DMS53 treated with DMSO at 0.1 percent for 48 hours (cell line): ENCODE data around the gene ALKAL2.

Experiments used
- DNase-seq: peaks from one replicate; lab custom pipeline; 2025; ENCODE audit not compliant: unreplicated experiment; lab: John Stamatoyannopoulos, UW

Gene ALKAL2

GRCh38 chr2:271917-272316 lies 16.0 kb downstream of the ALKAL2 start:
- no peak for DNase-seq

- no peak for DNase-seq
These were observed 17.0 kb downstream of the ALKAL2 start for GRCh38 chr2:270861-271260.

GRCh38 chr2:269356-270030 lies 18.4 kb downstream of the ALKAL2 start:
- DNase-seq, result no peak

- DNase-seq, result no peak
These were observed 19.6 kb downstream of the ALKAL2 start for GRCh38 chr2:268323-268722.

GRCh38 chr2:264493-265468 lies 23.1 kb downstream of the ALKAL2 start, which contains the start of gene ACP1:
Gene ACP1 (plus strand): TSS chr2:264947. CDS start chr2:264965, 18 bp downstream.
- DNase-seq, result peak; percentile 86

- DNase-seq, result peak; percentile 64
These were observed 24.0 kb downstream of the ALKAL2 start, which contains the start of gene SH3YL1 for GRCh38 chr2:263774-264492. Gene SH3YL1 (minus strand): TSS chr2:264032. CDS start chr2:263984, 48 bp downstream.

GRCh38 chr2:263022-263738 lies 24.7 kb downstream of the ALKAL2 start:
- DNase-seq, result no peak

- no peak for DNase-seq
These were observed 25.8 kb downstream of the ALKAL2 start for GRCh38 chr2:262117-262516.

GRCh38 chr2:260507-261161 lies 27.3 kb downstream of the ALKAL2 start:
- no peak for DNase-seq

- no peak for DNase-seq
These were observed 28.0 kb downstream of the ALKAL2 start for GRCh38 chr2:259789-260331.

GRCh38 chr2:258933-259332 lies 29.0 kb downstream of the ALKAL2 start:
- no peak for DNase-seq

GRCh38 chr2:257842-258241 lies 30.0 kb downstream of the ALKAL2 start:
- DNase-seq, result no peak

GRCh38 chr2:257429-257828 lies 30.5 kb downstream of the ALKAL2 start:
- no peak for DNase-seq

GRCh38 chr2:256094-256493 lies 31.8 kb downstream of the ALKAL2 start:
- no peak for DNase-seq

GRCh38 chr2:255195-255594 lies 32.7 kb downstream of the ALKAL2 start:
- DNase-seq, result no peak

- no peak for DNase-seq
These were observed 33.6 kb downstream of the ALKAL2 start for GRCh38 chr2:254241-254640.

- DNase-seq, result no peak
These were observed 34.7 kb downstream of the ALKAL2 start for GRCh38 chr2:253202-253638.

GRCh38 chr2:252001-252602 lies 35.8 kb downstream of the ALKAL2 start:
- DNase-seq, result no peak

GRCh38 chr2:249538-250042 lies 38.3 kb downstream of the ALKAL2 start:
- no peak for DNase-seq
